DMS53 treated with DMSO at 0.1 percent for 48 hours (cell line): ENCODE measurements around the gene TESK2.
A peak's percentile ranks its signal among the peaks of the same experiment; 100 is the strongest.
"Not testable (repeated sequence)": the region's sequence is repeated elsewhere in the genome, so short reads cannot be mapped to it uniquely, and the experiment has no call there.

Experiments
- DNase-seq: peaks from one replicate; lab custom pipeline; 2025; ENCODE audit not compliant: unreplicated experiment; lab: John Stamatoyannopoulos, UW

Gene TESK2

GRCh38 chr1:45379524-45379923 is 111.4 kb downstream of the TESK2 start:
- DNase-seq: no peak

- DNase-seq: no peak
Observed at GRCh38 chr1:45378184-45378583, 112.8 kb downstream of the TESK2 start.

GRCh38 chr1:45375104-45376090 is 115.6 kb downstream of the TESK2 start:
- DNase-seq: no peak

- DNase-seq: no peak
Observed at GRCh38 chr1:45373573-45373972, 117.4 kb downstream of the TESK2 start.

GRCh38 chr1:45370575-45370974 is 120.4 kb downstream of the TESK2 start:
- no peak for DNase-seq

GRCh38 chr1:45365051-45365450 is 125.9 kb downstream of the TESK2 start:
- DNase-seq: no peak

GRCh38 chr1:45364294-45364693 is 126.7 kb downstream of the TESK2 start:
- DNase-seq: no peak

- not testable (repeated sequence) for DNase-seq
Observed at GRCh38 chr1:45360981-45361380, 130.0 kb downstream of the TESK2 start.

- peak; percentile 38 for DNase-seq
Observed at GRCh38 chr1:45359882-45360513, 131.0 kb downstream of the TESK2 start.

- peak; percentile 60 for DNase-seq
Observed at GRCh38 chr1:45356186-45356585, 134.8 kb downstream of the TESK2 start.

- DNase-seq: no peak
Observed at GRCh38 chr1:45355683-45356082, 135.3 kb downstream of the TESK2 start.

- DNase-seq: no peak
Observed at GRCh38 chr1:45354838-45355237, 136.1 kb downstream of the TESK2 start.

GRCh38 chr1:45353685-45354084 is 137.3 kb downstream of the TESK2 start:
- no peak for DNase-seq

- DNase-seq: no peak
Observed at GRCh38 chr1:45351508-45351907, 139.5 kb downstream of the TESK2 start.

- DNase-seq: no peak
Observed at GRCh38 chr1:45348966-45349677, 141.8 kb downstream of the TESK2 start.

- no peak for DNase-seq
Observed at GRCh38 chr1:45348609-45348965, 142.4 kb downstream of the TESK2 start.

GRCh38 chr1:45348020-45348419 is 142.9 kb downstream of the TESK2 start:
- no peak for DNase-seq

GRCh38 chr1:45346473-45346872 is 144.5 kb downstream of the TESK2 start:
- no peak for DNase-seq

GRCh38 chr1:45345014-45345413 is 145.9 kb downstream of the TESK2 start:
- DNase-seq: no peak

- DNase-seq: no peak
Observed at GRCh38 chr1:45344499-45344898, 146.5 kb downstream of the TESK2 start.

- no peak for DNase-seq
Observed at GRCh38 chr1:45340816-45341466, 150.0 kb downstream of the TESK2 start.
